Measurements from ENCODE around the gene TTC1.
"Not testable (repeated sequence)": the region's sequence is repeated elsewhere in the genome, so short reads cannot be mapped to it uniquely, and the experiment has no call there.

The TTC1 gene

DNA sequence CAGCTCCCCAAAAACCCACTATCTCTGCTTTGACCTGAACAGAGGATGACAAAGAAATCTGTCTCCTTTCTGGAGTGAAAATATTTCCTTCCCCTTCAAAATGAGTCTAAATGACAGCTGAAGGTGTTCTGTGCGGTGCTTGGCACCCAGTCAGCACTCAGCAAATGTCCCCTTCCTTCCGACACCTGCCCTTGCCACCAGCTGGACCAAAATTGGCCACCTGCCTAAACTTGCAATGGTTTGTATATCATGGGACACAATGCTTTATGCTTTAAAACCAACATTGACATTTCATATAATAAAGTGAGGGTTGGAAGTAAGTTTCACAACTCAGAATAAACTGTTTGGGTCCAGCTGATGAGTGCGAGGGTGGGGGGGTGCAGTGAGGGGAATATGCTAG, 7.5 kb upstream of the TTC1 start:
- no peak for DNase-seq (ENCODE audit: low read depth)

DNA sequence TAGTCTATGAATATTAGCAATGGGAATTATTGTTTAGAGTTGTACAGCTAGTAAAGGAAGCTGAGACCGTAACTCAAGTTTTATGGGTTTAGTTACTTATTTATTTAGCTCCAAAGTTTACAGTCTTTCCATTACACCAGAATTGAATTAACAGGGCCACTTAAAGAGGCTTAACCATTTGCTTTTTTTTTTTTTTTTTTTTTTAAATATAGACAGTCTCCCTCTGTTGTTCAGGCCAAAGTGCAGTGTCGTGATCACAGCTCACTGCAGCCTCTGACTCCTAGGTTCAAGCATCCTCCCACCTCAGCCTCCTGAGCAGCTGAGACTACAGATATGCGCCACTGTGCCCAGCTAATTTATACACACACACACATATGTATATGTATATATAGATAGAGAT, 1.4 kb upstream of the TTC1 start:
- DNase-seq (ENCODE audit: low read depth) = no peak

DNA sequence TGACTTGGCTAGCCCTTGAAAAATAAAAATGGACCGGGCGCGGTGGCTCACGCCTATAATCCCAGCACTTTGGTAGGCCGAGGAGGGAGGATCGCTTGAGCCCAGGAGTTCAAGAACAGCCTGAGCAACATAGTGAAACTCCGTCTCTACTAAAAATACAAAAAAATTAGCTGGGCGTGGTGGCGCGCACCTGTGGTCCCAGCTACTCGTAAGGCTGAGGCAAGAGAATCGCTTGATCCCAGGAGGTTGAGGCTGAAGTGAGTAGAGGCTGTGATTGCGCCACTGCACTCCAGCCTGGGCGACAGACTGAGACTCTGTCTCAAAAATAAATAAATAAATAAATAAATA, 436 bp upstream of the TTC1 start:
- not testable (repeated sequence) for DNase-seq (ENCODE audit: low read depth)

DNA sequence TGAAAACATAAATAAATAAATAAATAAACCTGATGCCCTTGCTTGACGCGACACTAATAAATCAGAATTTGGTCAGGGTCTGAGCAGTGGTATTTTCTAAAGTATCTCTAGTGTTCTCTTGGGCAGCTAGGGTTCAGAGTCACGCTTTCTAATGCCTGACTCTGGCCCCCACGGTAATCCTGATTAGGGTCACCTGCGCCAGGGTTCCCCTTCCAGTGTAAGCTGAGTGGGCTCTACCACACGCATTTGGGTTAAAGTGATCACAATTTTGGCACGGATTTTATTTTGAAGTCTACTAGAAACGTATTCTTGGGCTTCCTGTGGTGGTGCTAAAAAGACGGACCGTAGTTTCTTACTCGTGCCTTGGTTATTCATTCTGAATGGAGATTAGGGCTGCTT, 651 bp downstream of the TTC1 start:
- no peak for DNase-seq (ENCODE audit: low read depth)

DNA sequence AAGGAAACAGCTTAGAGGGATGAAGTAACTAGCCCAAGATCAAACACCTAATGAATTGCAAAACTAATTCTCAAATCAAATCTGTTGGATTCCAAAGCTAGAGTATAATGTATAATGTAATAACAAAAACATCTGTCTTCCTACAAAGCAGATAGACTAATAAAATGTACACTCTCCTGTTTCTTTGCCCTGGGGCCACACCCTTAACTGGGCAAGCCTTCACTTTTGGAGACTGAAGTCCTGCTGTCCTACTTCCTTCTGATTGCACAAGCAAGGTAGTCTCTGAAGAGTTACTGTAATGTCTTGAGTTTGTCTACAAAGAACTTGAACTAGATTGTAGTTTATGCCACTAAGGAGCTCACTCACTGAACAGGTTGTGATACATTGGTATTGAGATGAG, 2.5 kb downstream of the TTC1 start:
- DNase-seq (ENCODE audit: low read depth) = no peak

DNA sequence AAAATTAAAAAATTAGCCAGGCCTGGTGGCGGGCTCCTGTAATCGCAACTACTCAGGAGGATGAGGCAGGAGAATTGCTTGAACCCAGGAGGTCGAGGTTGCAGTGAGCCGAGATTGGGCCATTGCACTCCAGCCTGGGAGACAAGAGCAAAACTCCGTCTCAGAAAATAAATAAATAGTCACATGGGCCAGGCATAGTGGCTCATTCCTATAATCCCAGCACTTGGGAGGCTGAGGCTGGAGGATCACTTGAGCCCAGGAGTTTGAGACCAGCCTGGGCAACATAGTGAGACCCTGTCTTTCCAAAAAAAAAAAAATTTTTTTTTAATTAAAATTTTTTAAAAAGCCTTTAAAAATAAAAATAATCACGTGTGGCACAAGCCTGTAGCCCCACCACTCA, 5.3 kb downstream of the TTC1 start:
- DNase-seq (ENCODE audit: low read depth) = not testable (repeated sequence)

DNA sequence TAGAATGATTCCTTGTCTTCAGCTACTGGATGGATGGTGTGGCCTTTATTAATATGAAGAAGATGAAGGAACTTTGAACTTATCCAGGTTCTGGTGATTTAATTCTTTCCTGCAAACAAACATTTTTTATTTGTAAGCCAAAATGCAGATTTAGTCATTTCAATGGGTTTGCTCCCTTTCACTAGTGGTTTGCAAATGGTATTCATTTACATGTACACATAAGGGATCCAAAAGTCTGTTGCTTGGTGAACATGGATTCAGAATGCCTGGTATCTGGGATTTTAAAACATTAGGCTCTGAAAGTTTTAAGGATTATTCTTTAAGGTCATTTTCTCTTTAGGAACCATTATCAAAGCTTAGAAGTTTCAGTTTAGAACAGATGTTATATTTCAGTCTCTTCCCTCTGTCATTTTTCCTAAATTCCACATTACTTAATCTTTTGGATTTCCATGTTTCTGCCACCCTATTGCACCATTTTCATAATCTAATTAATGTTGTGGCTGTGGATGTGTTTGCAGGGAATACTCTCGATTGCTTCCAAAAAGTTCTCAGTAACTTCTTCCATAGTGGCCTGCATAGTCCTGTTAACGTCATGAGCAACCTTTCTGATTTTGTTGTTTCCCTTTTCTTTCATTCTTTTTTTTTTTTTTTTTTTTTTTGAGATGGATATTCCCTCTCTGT, 10.1 kb downstream of the TTC1 start:
- no peak for DNase-seq (ENCODE audit: low read depth)

DNA sequence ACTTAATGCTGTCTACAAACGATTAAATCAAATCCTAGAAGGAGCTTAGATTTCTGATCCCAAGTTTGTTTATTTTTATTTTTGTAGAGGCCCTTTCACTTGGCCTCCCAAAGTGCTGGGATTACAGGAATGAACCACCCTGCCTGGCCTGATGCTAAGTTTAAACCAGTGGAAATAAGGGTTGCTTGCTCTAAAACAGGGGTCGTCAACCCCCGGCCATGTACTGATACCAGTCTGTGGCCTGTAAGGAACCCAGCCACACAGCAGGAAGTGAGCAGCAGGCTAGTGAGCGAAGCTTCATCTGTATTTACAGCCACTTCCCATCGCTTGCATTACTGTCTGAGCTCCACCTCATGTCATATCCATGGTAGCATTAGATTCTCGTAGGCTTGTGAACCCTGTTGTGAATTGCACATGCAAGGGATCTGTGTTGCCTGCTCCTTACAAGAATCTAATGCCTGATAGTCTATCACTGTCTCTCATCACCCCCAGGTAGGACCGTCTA, 11.4 kb downstream of the TTC1 start:
- no peak for DNase-seq (ENCODE audit: low read depth)

DNA sequence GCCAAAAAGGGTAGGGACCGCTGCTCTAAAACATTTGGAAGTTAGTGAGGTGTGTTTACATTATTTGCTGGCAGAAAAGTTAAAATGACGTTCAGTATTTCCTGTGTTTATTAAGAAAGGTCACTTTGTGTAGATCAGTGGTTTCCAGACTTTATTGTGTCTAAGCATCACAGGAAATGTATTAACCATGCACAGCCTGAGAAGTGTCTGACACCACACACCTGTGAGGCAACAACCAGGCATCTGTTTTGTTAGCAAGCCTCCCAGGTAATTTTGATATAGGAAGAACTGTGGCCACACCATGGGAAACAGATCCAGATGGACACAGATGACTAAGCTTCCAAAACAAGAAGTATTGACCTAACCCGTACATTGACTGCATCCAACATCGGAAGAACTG, 12.0 kb downstream of the TTC1 start:
- DNase-seq (ENCODE audit: low read depth) = no peak

DNA sequence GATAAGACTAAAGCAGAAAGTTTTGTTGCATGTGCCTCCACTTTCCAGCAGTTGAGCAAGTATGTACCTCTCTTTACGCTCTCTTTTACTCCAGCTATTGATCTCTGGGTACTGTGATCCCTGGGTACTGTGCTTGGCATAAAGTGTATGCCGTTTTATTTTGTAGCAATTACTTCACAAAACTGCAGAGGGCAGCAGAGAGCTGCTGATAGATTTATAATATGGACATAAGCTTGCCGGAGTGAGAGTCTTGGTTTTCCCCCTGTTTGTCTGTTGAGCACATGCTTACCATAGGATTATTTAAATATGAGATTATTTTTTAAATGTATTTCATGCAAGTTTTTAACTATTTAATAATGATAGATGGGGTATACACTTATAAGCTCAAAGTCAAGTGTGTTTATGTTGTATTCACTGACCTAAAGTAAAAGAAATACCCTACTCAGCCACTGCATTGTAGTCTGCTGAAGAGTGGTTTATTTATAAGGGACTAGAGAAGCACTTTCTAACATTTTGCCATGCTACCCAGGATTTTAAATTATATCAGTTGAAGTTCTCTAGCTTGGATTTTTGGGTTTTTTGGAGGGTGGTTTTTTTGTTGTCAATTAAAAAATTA, 13.0 kb downstream of the TTC1 start:
- DNase-seq (ENCODE audit: low read depth) = peak; percentile 58

DNA sequence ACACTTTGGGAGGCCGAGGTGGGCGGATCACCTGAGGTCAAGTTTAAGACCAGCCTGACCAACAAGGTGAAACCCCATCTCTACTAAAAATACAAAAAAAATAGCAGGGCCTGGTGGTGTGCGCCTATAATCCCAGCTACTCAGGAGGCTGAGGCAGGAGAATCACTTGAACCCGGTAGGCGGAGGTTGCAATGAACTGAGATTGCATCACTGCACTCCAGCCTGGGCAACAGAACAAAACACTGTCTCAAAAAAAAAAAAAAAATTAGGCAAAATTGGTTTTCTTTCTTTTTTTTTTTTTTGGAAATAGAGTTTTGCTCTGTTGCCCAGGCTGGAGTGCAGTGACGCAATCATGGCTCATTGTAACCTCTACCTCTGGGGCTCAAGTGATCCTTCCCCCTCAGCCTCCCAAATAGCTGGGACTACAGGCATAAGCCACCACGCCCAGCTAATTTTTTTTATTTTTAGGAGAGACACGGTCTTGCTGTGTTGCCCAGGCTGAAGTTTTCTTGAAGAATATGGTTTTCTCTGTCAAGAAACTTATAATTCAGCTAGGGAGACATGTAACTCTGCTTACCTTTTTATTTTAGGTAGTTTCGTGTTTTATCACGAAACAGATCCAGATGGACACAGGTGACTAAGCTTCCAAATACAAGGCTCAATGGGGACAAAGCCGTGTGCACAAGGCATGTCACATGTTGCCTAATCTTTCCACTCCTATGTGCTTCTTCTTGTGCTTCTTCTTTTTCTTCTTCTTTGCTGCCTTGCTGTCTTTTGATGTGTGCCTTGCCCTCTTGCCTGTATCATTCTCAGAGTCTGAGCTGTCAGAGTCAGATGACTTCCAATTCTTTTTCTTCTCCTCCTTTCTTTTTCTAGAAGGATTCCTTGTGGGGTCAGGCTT, 14.3 kb downstream of the TTC1 start:
- DNase-seq (ENCODE audit: low read depth) = no peak

DNA sequence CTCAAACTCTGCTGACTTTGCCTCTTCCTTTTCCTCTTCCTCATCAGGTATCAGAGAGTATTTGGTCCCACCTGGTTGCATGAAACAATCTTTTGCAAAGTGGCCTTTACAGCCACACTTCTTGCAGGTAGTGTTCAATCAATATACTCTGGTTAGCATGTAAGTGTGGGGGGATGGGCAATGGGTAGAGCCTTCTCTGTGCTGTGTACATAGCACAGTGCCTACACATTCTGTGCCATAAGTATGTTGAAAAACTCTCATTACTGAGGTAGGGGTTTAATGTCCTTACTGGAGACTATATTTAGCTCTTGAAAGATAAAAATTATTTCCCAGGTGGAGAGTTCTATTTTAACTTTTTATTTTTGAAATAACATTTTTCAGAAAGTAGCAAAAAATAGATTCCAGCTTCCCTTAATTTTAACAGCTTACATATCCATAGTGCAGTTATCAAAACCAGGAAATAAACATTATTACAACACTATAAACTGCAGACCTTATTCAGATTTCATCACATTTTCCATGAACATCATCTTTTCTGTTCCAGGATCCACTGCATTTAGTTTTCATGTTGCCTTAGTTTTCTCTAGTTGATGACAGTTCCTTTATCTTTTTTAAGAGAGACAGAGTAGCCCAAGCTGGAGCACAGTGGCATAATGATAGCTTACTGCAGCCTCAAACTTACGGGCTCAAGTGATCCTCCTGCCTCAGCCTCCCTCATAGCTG, 15.1 kb downstream of the TTC1 start:
- no peak for DNase-seq (ENCODE audit: low read depth)

DNA sequence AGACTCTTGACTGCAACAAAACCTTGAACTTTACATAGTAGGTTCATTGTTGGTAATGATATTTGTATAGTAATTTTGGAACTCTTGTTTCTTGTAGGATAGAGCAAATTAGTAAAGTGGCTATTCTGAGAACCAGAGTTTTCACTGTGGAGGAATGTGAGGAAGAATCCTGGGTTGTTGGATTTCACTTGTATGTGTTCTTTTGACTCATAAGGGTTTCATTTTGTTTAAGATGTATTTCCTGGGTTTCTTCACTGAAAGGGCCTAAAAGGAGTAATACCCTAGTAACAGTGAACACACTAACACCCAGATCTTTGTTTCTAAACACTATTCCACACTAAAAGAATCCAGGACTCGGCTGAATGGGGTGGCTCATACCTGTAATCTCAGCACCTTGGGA, 20.1 kb downstream of the TTC1 start:
- DNase-seq (ENCODE audit: low read depth) = no peak

DNA sequence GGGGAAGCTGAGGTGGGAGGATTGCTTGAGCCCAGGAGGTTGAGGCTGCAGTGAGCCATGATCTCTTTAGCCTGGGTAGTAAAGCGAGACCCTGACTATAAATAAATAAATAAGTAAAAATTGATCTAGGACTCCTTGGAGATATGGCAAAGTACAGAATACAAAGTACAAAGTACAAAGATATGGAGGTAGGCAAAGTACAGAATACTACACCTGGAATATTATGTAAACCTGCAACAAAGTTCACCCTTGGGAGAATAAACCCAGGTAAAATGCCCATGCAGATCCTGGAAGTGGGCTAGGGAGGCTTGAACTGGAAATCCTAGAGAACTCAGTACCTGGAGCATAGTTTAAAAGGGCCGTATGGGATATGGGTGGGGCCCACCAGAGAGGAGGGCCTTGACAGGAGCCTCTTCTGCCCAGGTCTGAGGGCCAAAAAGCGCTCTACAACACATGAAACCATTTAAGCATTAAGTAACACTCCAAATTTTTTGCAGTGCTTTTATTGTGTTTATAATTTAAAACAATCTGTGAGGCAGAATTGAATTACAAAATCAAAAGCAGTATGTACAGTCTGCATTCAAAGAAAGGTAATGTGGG, 20.7 kb downstream of the TTC1 start:
- no peak for DNase-seq (ENCODE audit: low read depth)

DNA sequence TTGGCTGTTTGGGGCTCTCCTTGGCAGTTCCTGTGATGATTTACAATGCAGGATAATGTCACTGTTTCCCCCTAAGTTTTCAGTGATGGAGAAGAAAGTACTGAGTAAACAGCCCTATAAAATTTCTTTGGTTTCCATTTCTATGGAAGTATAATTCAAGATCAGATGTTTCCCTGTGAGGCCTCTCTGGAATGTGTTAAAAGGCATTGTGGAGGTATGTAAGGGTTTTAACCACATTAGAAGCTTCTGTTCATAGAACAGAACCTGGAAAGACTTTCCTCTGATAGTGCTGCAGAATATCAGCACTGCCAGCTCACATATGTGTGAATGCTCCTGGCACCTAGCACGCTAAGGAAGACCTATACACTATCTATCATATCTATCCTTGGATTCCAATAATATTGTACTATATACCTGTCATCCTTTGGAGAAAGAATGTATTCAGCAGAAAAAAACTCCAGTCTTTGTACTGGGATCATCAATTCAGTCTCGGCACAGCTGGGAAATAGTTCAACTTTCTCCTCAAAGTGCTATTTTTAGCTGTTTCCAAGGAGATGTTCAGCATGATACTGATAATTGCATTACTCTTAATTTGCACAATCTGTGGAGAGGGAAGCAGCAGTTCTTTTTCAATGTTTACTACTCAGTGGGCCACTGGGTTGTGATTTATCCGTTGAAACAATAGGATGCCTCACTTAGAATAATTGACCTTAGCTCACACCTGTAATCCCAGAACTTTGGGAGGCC, 21.9 kb downstream of the TTC1 start:
- no peak for DNase-seq (ENCODE audit: low read depth)

DNA sequence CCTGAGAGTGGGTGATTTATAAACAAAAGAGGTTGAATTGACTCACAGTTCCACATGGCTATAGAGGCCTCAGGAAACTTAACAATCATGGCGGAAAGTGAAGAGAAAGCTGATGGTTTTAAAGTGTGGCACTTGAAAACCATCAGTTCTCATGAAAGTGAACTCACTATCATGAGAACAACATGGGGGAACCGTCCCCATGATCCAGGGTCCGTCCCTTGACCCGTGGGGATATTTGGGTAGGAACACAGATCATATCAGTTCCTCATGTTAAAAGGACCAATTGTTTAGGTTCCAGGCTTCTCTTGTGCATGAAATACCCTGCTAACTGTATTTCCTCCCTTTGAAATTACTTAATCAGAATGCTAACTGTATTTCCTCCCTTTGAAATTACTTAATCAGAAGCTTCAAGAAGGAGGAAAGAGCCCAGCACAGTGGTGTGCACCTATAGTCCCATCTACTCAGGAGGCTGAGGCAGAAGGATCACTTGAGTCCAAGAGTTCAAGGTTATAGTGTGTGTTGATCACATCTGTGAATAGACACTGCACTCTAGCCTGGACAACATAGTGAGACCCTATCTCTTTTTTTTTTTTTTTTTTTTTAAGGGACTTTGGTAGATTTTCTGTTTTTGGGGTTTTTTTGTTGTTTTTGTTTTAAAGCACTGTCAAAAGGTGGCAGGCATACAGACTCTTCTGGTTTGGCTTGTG, 24.8 kb downstream of the TTC1 start:
- DNase-seq (ENCODE audit: low read depth) = no peak

DNA sequence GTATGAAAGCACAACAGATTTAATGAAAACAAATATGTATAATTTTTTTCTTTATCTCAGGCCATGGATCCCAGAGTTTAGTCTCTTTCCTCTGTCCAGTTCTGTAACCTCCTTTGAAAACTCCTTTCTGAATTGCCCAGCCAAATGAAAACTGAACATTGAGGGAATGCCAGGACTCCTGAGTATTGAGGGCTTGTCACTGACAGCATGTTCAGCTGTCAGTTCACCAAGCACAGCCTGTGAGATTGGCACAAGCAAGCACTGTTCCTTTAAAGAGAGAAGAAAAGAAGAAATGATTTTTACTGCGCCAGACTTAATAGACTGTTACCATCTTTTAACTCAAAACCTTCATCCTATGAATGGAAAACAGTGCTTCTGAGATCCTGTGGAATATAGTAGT, 27.3 kb downstream of the TTC1 start:
- DNase-seq (ENCODE audit: low read depth) = no peak

DNA sequence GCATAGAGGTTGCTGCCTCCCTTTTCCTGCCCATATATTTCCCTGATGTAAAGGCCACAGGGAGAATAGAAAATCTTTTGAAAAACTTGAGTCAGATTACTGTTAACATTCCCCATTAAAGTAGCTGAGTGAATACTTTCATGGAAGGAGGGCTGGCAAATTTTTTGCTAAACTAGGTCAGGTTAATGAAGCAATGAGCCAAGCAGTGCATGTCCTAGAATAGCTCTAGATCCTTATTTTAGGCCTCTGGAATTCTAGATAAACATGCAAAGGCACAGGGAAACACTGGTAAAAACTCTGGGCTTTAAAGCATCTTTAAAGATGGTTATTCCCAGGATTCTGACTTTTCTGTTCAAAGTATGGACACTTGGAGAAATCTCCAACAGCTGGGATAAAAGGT, 27.9 kb downstream of the TTC1 start:
- no peak for DNase-seq (ENCODE audit: low read depth)

DNA sequence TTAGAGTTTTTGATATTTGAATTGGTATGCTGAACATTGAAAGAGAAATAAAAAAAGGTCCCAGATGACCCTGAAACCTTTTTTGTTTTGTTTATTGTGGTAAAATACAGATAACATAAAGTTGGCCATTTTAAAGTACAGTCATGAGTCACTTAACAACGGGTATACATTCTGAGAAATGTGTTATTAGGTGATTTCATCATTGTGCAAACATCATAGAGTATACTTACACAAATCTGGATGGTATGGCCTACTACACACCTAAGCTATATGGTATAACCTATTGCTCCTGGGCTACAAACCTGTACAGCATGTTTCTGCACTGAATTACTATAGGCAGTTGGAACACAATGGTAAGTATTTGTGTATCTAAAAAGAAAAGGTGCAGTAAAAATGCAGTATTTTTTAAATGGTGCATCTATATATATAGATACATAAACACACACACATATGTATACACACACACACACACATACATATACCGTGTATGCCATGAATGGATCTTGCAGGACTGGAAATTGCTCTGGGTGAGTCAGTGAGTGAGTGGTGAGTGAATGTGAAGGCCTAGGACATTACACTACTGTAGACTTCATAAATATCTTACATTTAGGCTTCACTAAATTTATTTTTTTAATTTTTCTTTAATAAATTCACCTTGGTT, 31.0 kb downstream of the TTC1 start:
- no peak for DNase-seq (ENCODE audit: low read depth)

DNA sequence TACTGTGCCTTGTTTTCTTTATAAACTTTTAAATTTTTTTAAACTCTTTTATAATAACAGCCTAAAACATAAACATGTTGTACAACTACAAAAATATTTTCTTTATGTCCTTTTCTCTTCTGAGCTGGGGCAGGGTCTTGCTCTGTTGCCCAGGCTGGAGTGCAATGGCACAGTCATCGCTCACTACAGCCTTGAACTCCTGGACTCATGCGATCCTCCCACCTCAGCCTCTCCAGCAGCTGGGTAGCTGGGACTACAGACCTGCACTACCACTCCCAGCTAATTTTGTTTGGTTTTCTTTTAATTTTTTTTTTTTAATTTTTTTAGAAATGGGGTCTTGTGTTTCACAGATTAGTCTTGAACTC, 31.5 kb downstream of the TTC1 start:
- no peak for DNase-seq (ENCODE audit: low read depth)

Data from fibroblast of the conjunctiva (primary cell).